Skeletal muscle tissue (tissue), 4 donors: ENCODE results near the gene SKP1. TPM values are rescaled to one million over a fixed set of nuclear protein-coding genes. Genes with fewer than 3 reads are reported as not detected.
A peak's percentile ranks its signal among the peaks of the same experiment; 100 is the strongest.

ENCODE experiments used
- H3K27ac ChIP-seq: one replicate; pipeline ENCODE4 v1.7.0; 2013; ENCODE audit warnings: mild to moderate bottlenecking, low read depth, low read length, inconsistent platforms
- H3K27me3 ChIP-seq, 3 donors: one replicate each; pipeline ENCODE4 v1.7.0; 2013; ENCODE audit warnings: low read length in 3 of 3; ENCODE audit not compliant: control insufficient read depth in 3 of 3, insufficient read depth in 3 of 3
- H3K36me3 ChIP-seq, 3 donors: one replicate each; pipeline ENCODE4 v1.7.0; 2013; ENCODE audit warnings: low read length in 3 of 3; ENCODE audit not compliant: control insufficient read depth in 3 of 3, insufficient read depth in 3 of 3
- H3K4me1 ChIP-seq, 3 donors: one replicate each; pipeline ENCODE4 v1.7.0; 2013; ENCODE audit warnings: low read length in 3 of 3, mild to moderate bottlenecking in 3 of 3; ENCODE audit not compliant: control insufficient read depth in 3 of 3, insufficient read depth in 3 of 3
- H3K4me3 ChIP-seq, 3 donors: one replicate each; pipeline ENCODE4 v1.7.0; 2013; ENCODE audit warnings: low read length in 3 of 3
- H3K9ac ChIP-seq, 3 donors: one replicate each; pipeline ENCODE4 v1.7.0; 2013; ENCODE audit warnings: low read length in 3 of 3, mild to moderate bottlenecking in 3 of 3, moderate library complexity in 2 of 3, low read depth in 1 of 3
- H3K9me3 ChIP-seq, 3 donors: one replicate each; pipeline ENCODE4 v1.7.0; 2013; ENCODE audit warnings: low read length in 3 of 3; ENCODE audit not compliant: control insufficient read depth in 3 of 3
- total RNA-seq: library from RNA; depleted of rRNA; stranded (reverse); fragments of >200 nt; gene quantifications from one replicate; pipeline ENCODE4 v1.2.3, GENCODE V29; 2014
- donor health status: Osteomylitis.

Gene SKP1
- total RNA-seq, 1 donor from 2014 or later = 63.7 TPM

GRCh38 chr5:134113902-134114875 lies 62.6 kb downstream of the SKP1 start, which contains the start of gene TCF7:
TCF7 (plus strand) TSS chr5:134114681; CDS start chr5:134114907, 226 bp downstream.
- Histone ChIP-seq H3K4me3 (peak within 1 kb of the TSS; percentile 71 to 75 (median 75)), H3K4me1 (peaks cover 10 to 14% (median 12%) of the 10 kb centered on the region in 3 donors), H3K27ac (no peak within 1 kb of the TSS), H3K9ac (peak within 1 kb of the TSS; percentile 20 to 72 (median 46)), H3K36me3 (no peaks in the 10 kb centered on the region), H3K9me3 (no peaks in the 10 kb centered on the region), H3K27me3 (peaks cover 17 to 36% (median 34%) of the 10 kb centered on the region in 3 donors)

GRCh38 chr5:134113363-134113889 lies 63.3 kb downstream of the SKP1 start:
- Histone ChIP-seq H3K4me3 (peak overlapping the region; percentile 71 to 75 (median 75)), H3K4me1 (peaks cover 10 to 14% (median 12%) of the 10 kb centered on the region in 3 donors), H3K9ac (peak overlapping the region in 1 of 3 donors; percentile 16), H3K9me3 (no peaks in the 10 kb centered on the region), H3K27me3 (peaks cover 17 to 36% (median 36%) of the 10 kb centered on the region in 3 donors), H3K36me3 (no peaks in the 10 kb centered on the region), H3K27ac (no peak overlapping the region)

GRCh38 chr5:134112726-134113362 lies 63.9 kb downstream of the SKP1 start:
- H3K27ac ChIP-seq = no peak overlapping the region
- H3K9me3 ChIP-seq = no peaks in the 10 kb centered on the region
- no peak overlapping the region for H3K4me3 ChIP-seq
- H3K9ac ChIP-seq = no peak overlapping the region
- peaks cover 10 to 14% (median 12%) of the 10 kb centered on the region in 3 donors for H3K4me1 ChIP-seq
- peaks cover 17 to 36% (median 36%) of the 10 kb centered on the region in 3 donors for H3K27me3 ChIP-seq
- H3K36me3 ChIP-seq = no peaks in the 10 kb centered on the region

- no peak overlapping the region for H3K27ac ChIP-seq
- H3K9me3 ChIP-seq = no peaks in the 10 kb centered on the region
- H3K4me3 ChIP-seq = no peak overlapping the region
- H3K36me3 ChIP-seq = no peaks in the 10 kb centered on the region
- peaks cover 17 to 36% (median 36%) of the 10 kb centered on the region in 3 donors for H3K27me3 ChIP-seq
- H3K9ac ChIP-seq = no peak overlapping the region
- H3K4me1 ChIP-seq = peaks cover 10 to 14% (median 12%) of the 10 kb centered on the region in 3 donors
Observed at GRCh38 chr5:134111741-134112647, 64.8 kb downstream of the SKP1 start.

- H3K27me3 ChIP-seq = peaks cover 17 to 36% (median 36%) of the 10 kb centered on the region in 3 donors
- no peak overlapping the region for H3K9ac ChIP-seq
- H3K9me3 ChIP-seq = no peaks in the 10 kb centered on the region
- no peak overlapping the region for H3K27ac ChIP-seq
- H3K4me3 ChIP-seq = no peak overlapping the region
- H3K4me1 ChIP-seq = peaks cover 10 to 14% (median 12%) of the 10 kb centered on the region in 3 donors
- H3K36me3 ChIP-seq = no peaks in the 10 kb centered on the region
Observed at GRCh38 chr5:134110382-134110781, 66.4 kb downstream of the SKP1 start.

GRCh38 chr5:134107779-134108178 lies 69.0 kb downstream of the SKP1 start:
- H3K27me3 ChIP-seq = peaks cover 6 to 23% (median 21%) of the 10 kb centered on the region in 3 donors
- H3K27ac ChIP-seq = no peak overlapping the region
- H3K9me3 ChIP-seq = no peaks in the 10 kb centered on the region
- H3K4me1 ChIP-seq = peaks cover 0 to under 1% (median 0%) of the 10 kb centered on the region in 3 donors
- H3K4me3 ChIP-seq = no peak overlapping the region
- no peaks in the 10 kb centered on the region for H3K36me3 ChIP-seq
- H3K9ac ChIP-seq = no peak overlapping the region

- no peak overlapping the region for H3K27ac ChIP-seq
- H3K4me1 ChIP-seq = no peaks in the 10 kb centered on the region
- H3K4me3 ChIP-seq = no peak overlapping the region
- H3K36me3 ChIP-seq = no peaks in the 10 kb centered on the region
- H3K27me3 ChIP-seq = peaks cover 2 to 16% (median 16%) of the 10 kb centered on the region in 3 donors
- H3K9me3 ChIP-seq = no peaks in the 10 kb centered on the region
- H3K9ac ChIP-seq = no peak overlapping the region
Observed at GRCh38 chr5:134106991-134107701, 69.6 kb downstream of the SKP1 start.

GRCh38 chr5:134103998-134104654 lies 72.6 kb downstream of the SKP1 start:
- Histone ChIP-seq H3K4me3 (no peak overlapping the region), H3K9me3 (no peaks in the 10 kb centered on the region), H3K4me1 (peaks cover 0 to 11% (median 3%) of the 10 kb centered on the region in 3 donors), H3K27me3 (peaks cover 0 to 2% (median 0%) of the 10 kb centered on the region in 3 donors), H3K27ac (no peak overlapping the region), H3K36me3 (no peaks in the 10 kb centered on the region), H3K9ac (no peak overlapping the region)
